HepG2 (cell line): Measurements from ENCODE around the gene CIAO3.

Experiments used
- CBX1 ChIP-seq: IDR thresholded peaks from one replicate; pipeline ENCODE4 v1.6.1; 2016; ENCODE audit warnings: antibody characterized with exemption, low read depth
- CREBL2 ChIP-seq: sonication (generic); formaldehyde crosslinking; IDR thresholded peaks from 2 replicates; pipeline ENCODE4 v1.8.1; 2023; ENCODE audit warnings: missing genetic modification reagents, mild to moderate bottlenecking, borderline replicate concordance
- EP300 ChIP-seq, 3 experiments: sonication (generic) in 1 of 3; formaldehyde crosslinking in 1 of 3; IDR thresholded peaks; 2 replicates each; pipeline versions ENCODE4 v1.5.1 to v1.6.1; 2011 to 2020; ENCODE audit warnings: low read depth in 2 of 3, low read length in 2 of 3, borderline replicate concordance in 1 of 3, improper control_type of control experiment in 1 of 3, mild to moderate bottlenecking in 1 of 3, missing genetic modification reagents in 1 of 3, moderate library complexity in 1 of 3
- JUNB ChIP-seq: sonication (generic); formaldehyde crosslinking; IDR thresholded peaks from 2 replicates; pipeline ENCODE4 v1.8.0; 2022; ENCODE audit warnings: missing genetic modification reagents, mild to moderate bottlenecking, borderline replicate concordance
- KDM1A ChIP-seq: IDR thresholded peaks from 2 replicates; pipeline ENCODE4 v1.6.1; 2016; ENCODE audit warnings: missing compliant biosample characterization
- MEIS1 ChIP-seq: sonication (generic); formaldehyde crosslinking; IDR thresholded peaks from 2 replicates; pipeline ENCODE4 v1.9.0; 2021; ENCODE audit warnings: mild to moderate bottlenecking, missing genetic modification reagents, moderate library complexity, borderline replicate concordance
- PHF20 ChIP-seq: sonication (generic); formaldehyde crosslinking; IDR thresholded peaks from 2 replicates; pipeline ENCODE4 v1.5.0; 2020; ENCODE audit warnings: mild to moderate bottlenecking, missing genetic modification reagents
- RELA ChIP-seq: sonication (generic); formaldehyde crosslinking; IDR thresholded peaks from 2 replicates; pipeline ENCODE4 v1.4.0; 2020; ENCODE audit warnings: missing genetic modification reagents
- SMAD1 ChIP-seq: sonication (generic); formaldehyde crosslinking; IDR thresholded peaks from 2 replicates; pipeline ENCODE4 v1.4.0; 2020; ENCODE audit warnings: missing genetic modification reagents, low read depth, mild to moderate bottlenecking, borderline replicate concordance
- XBP1 ChIP-seq: sonication (generic); formaldehyde crosslinking; IDR thresholded peaks from 2 replicates; pipeline ENCODE4 v1.5.0; 2020; ENCODE audit warnings: missing genetic modification reagents
- ZC3H4 ChIP-seq: sonication (generic); formaldehyde crosslinking; IDR thresholded peaks from 2 replicates; pipeline ENCODE4 v1.4.0; 2020; ENCODE audit warnings: missing genetic modification reagents, borderline replicate concordance
- ZFP37 ChIP-seq: sonication (generic); formaldehyde crosslinking; IDR thresholded peaks from 2 replicates; pipeline ENCODE4 v1.4.0; 2020; ENCODE audit warnings: missing genetic modification reagents, borderline replicate concordance
- ZNF704 ChIP-seq: sonication (generic); formaldehyde crosslinking; IDR thresholded peaks from 2 replicates; pipeline ENCODE4 v1.8.1; 2023; ENCODE audit warnings: mild to moderate bottlenecking, inconsistent platforms, moderate library complexity, missing genetic modification reagents, borderline replicate concordance

DNA sequence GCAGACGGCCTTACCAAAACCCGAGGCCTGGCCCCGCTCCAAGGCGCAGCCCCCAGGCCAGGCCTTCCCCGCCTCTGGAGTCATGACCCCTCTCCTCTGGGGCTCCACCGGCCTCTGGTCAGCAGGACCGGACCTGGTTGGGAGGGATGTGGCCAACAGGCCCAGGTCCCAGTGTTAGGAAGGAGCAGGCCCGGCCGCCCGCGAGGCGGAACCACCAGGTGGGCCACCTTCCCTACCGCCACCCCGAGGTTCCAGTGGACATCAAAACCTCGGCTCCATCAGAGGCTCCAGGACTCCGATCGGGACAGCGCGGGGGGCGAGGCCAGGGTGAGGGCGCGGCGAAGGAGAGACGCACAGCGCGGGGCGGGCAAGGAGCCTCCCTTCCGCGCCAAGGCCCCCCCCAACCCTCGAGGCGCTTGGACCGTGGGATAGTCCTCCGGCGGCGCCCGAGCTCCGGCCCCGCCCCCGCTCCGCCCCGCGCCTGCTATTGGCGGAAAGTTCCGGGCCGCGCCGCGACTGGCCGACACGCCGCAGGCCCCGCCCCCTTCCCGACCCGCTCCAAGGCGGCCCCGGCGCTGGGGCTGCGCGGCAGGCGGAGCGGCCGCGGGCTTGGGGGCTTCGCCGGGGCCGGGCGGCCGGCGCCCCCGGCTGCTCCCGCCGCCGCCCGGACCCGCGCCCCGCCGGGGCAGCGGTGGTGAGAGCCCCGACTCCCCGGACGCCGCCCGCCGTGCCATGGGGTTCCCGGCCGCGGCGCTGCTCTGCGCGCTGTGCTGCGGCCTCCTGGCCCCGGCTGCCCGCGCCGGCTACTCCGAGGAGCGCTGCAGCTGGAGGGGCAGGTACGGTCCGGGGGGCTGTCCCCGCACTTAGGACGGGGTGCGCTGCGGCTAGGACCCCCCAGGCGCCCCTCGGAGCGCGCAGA is 26.0 kb downstream of the CIAO3 start, which contains the start of gene METRN:
- no peak for TF ChIP-seq EP300 (IDR thresholded peaks at IDR 0.05; ENCODE audit: low read depth in 2 of 2, low read length in 2 of 2)
- TF ChIP-seq EP300 (CRISPR knock-in tag; IDR thresholded peaks at IDR 0.05; ENCODE audit: borderline replicate concordance), result no peak
- TF ChIP-seq ZNF704 (CRISPR knock-in tag), result no peak
- TF ChIP-seq JUNB, result no peak
- TF ChIP-seq ZC3H4 (CRISPR knock-in tag), result no peak
- no peak for TF ChIP-seq MEIS1 (CRISPR knock-in tag)
- no peak for TF ChIP-seq PHF20 (CRISPR knock-in tag)
- no peak for TF ChIP-seq CBX1
- TF ChIP-seq SMAD1 (CRISPR knock-in tag), result no peak
- TF ChIP-seq KDM1A, result no peak
- TF ChIP-seq RELA, result no peak
- no peak for TF ChIP-seq CREBL2
- no peak for TF ChIP-seq XBP1
- TF ChIP-seq ZFP37 (CRISPR knock-in tag), result no peak
